Measurements from ENCODE around the gene CCDC7. TPM values are rescaled to one million over a fixed set of nuclear protein-coding genes. Genes with fewer than 3 reads are reported as not detected.
A peak's percentile ranks its signal among the peaks of the same experiment; 100 is the strongest.
"Not testable (repeated sequence)": the region's sequence is repeated elsewhere in the genome, so short reads cannot be mapped to it uniquely, and the experiment has no call there.

The CCDC7 gene
- total RNA-seq, 1 experiment from 2014 or later = 1.5 TPM

- DNase-seq (ENCODE audit: low read depth) = peak; percentile 7
Observed at GRCh38 chr10:32446536-32447406, 831 bp downstream of the CCDC7 start.

- no peak for DNase-seq (ENCODE audit: low read depth)
Observed at GRCh38 chr10:32454148-32454547, 8.2 kb downstream of the CCDC7 start.

- no peak for DNase-seq (ENCODE audit: low read depth)
Observed at GRCh38 chr10:32459051-32459698, 13.2 kb downstream of the CCDC7 start.

- DNase-seq (ENCODE audit: low read depth) = no peak
Observed at GRCh38 chr10:32461203-32461602, 15.3 kb downstream of the CCDC7 start.

GRCh38 chr10:32471232-32471631 lies 25.3 kb downstream of the CCDC7 start:
- DNase-seq (ENCODE audit: low read depth) = no peak

GRCh38 chr10:32477499-32477898 lies 31.6 kb downstream of the CCDC7 start:
- DNase-seq (ENCODE audit: low read depth) = no peak

GRCh38 chr10:32481606-32482005 lies 35.7 kb downstream of the CCDC7 start:
- no peak for DNase-seq (ENCODE audit: low read depth)

GRCh38 chr10:32483019-32483502 lies 37.1 kb downstream of the CCDC7 start:
- not testable (repeated sequence) for DNase-seq (ENCODE audit: low read depth)

GRCh38 chr10:32488038-32488437 lies 42.1 kb downstream of the CCDC7 start:
- not testable (repeated sequence) for DNase-seq (ENCODE audit: low read depth)

GRCh38 chr10:32489158-32489557 lies 43.2 kb downstream of the CCDC7 start:
- DNase-seq (ENCODE audit: low read depth) = no peak

GRCh38 chr10:32489901-32490300 lies 44.0 kb downstream of the CCDC7 start:
- DNase-seq (ENCODE audit: low read depth) = no peak

- DNase-seq (ENCODE audit: low read depth) = not testable (repeated sequence)
Observed at GRCh38 chr10:32494562-32494961, 48.6 kb downstream of the CCDC7 start.

GRCh38 chr10:32500136-32500535 lies 54.2 kb downstream of the CCDC7 start:
- DNase-seq (ENCODE audit: low read depth) = not testable (repeated sequence)

GRCh38 chr10:32501906-32502305 lies 56.0 kb downstream of the CCDC7 start:
- DNase-seq (ENCODE audit: low read depth) = no peak

GRCh38 chr10:32505762-32506420 lies 60.0 kb downstream of the CCDC7 start:
- DNase-seq (ENCODE audit: low read depth) = not testable (repeated sequence)

- no peak for DNase-seq (ENCODE audit: low read depth)
Observed at GRCh38 chr10:32511599-32511998, 65.7 kb downstream of the CCDC7 start.

- no peak for DNase-seq (ENCODE audit: low read depth)
Observed at GRCh38 chr10:32516567-32517495, 70.9 kb downstream of the CCDC7 start.

GRCh38 chr10:32530231-32530630 lies 84.3 kb downstream of the CCDC7 start:
- DNase-seq (ENCODE audit: low read depth) = no peak

GRCh38 chr10:32538256-32538655 lies 92.3 kb downstream of the CCDC7 start:
- DNase-seq (ENCODE audit: low read depth) = no peak

- DNase-seq (ENCODE audit: low read depth) = no peak
Observed at GRCh38 chr10:32540691-32541470, 94.9 kb downstream of the CCDC7 start.
